HG02588 (cell line): ENCODE results near the gene BMF.

Source experiments
- ATAC-seq: cut with Tn5 transposase; IDR thresholded peaks from one replicate; pipeline ENCODE4 v1.9.1; 2021; ENCODE audit warnings: mild to moderate bottlenecking, moderate library complexity; ENCODE audit not compliant: unreplicated experiment

The BMF gene

GRCh38 chr15:40069178-40070165 is 39.2 kb downstream of the BMF start:
- ATAC-seq = peak; percentile 72

GRCh38 chr15:40067921-40068624 is 40.6 kb downstream of the BMF start:
- no peak for ATAC-seq

GRCh38 chr15:40066589-40066988 is 42.1 kb downstream of the BMF start:
- no peak for ATAC-seq

GRCh38 chr15:40065166-40065565 is 43.5 kb downstream of the BMF start:
- ATAC-seq = no peak

GRCh38 chr15:40064231-40064894 is 44.3 kb downstream of the BMF start:
- ATAC-seq = peak; percentile 42

- ATAC-seq = no peak
These were observed 45.1 kb downstream of the BMF start for GRCh38 chr15:40063563-40064011.

GRCh38 chr15:40062816-40063562 is 45.7 kb downstream of the BMF start:
- no peak for ATAC-seq

- ATAC-seq = peak; percentile 48
These were observed 47.3 kb downstream of the BMF start for GRCh38 chr15:40061212-40061901.

- ATAC-seq = no peak
These were observed 48.3 kb downstream of the BMF start for GRCh38 chr15:40060236-40060961.

GRCh38 chr15:40059821-40060220 is 48.9 kb downstream of the BMF start:
- ATAC-seq = no peak

GRCh38 chr15:40058476-40059140 is 50.1 kb downstream of the BMF start:
- no peak for ATAC-seq

GRCh38 chr15:40055576-40056293 is 52.9 kb downstream of the BMF start:
- ATAC-seq = no peak

- peak; percentile 80 for ATAC-seq
These were observed 53.7 kb downstream of the BMF start for GRCh38 chr15:40054855-40055575.

- ATAC-seq = peak; percentile 42
These were observed 54.1 kb downstream of the BMF start for GRCh38 chr15:40054605-40054854.

GRCh38 chr15:40053831-40054604 is 54.7 kb downstream of the BMF start:
- peak; percentile 27 for ATAC-seq

GRCh38 chr15:40053079-40053830 is 55.4 kb downstream of the BMF start:
- ATAC-seq = no peak
